Upper lobe of left lung (tissue), 4 donors: Measurements from ENCODE around the gene CSTPP1.

ENCODE experiments used
- CTCF ChIP-seq, 6 experiments: fragments of 450-650 bp in 4 of 6; fragments of 200-600 bp in 2 of 6; sonication (generic) in 2 of 6; IDR thresholded peaks; one replicate each; pipeline ENCODE4 v1.5.1; 2016 to 2019; ENCODE audit warnings: antibody characterized with exemption in 6 of 6
- EP300 ChIP-seq, 4 donors: sonication (generic); formaldehyde crosslinking; IDR thresholded peaks; one replicate each; pipeline ENCODE4 v1.5.1; 2017; ENCODE audit warnings: antibody characterized with exemption in 4 of 4, control low read depth in 2 of 4
- POLR2A ChIP-seq, 4 donors: fragments of 450-650 bp; IDR thresholded peaks; one replicate each; pipeline ENCODE4 v1.5.1; 2016 to 2017; ENCODE audit warnings: antibody characterized with exemption in 4 of 4, mild to moderate bottlenecking in 2 of 4

DNA sequence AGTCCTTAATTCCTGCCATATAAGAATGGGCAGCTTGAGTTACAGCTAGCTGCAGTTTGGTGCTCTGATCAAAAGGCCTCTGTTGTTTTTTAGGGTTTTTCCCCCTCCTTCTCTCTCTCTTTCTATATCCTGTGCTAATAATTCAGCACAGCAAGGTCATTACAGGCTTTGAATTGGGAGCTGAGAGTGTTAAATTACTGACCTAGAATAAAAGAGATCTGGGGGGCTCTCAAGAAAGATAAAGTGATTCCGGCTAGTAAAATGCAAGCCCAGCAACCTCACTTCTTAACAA is 84.9 kb downstream of the CSTPP1 start:
- TF ChIP-seq POLR2A (IDR thresholded peaks at IDR 0.05) = no peak
- TF ChIP-seq CTCF (IDR thresholded peaks at IDR 0.05) = no peak
- TF ChIP-seq EP300 (IDR thresholded peaks at IDR 0.05) = no peak
